Stimulated activated CD4-positive, alpha-beta T cell treated with anti-CD3 and anti-CD28 coated beads, Interleukin-1b, Interleukin-23, amount 100 ng/mL, for 48 hours (primary cell): Measurements from ENCODE around the gene USP17L25.
"Not testable (repeated sequence)": the region's sequence is repeated elsewhere in the genome, so short reads cannot be mapped to it uniquely, and the experiment has no call there.

ENCODE experiments used
- DNase-seq: peaks from one replicate; pipeline ENCODE4 v3.0.0-alpha.2; 2020

Gene USP17L25

GRCh38 chr4:9329611-9330010 lies at the start of gene USP17L25:
USP17L25 (plus strand) TSS chr4:9329911; CDS start chr4:9329911, 0 bp downstream.
- not testable (repeated sequence) for DNase-seq

- not testable (repeated sequence) for DNase-seq
Observed at GRCh38 chr4:9324191-9324590, 5.5 kb upstream of the USP17L25 start.

GRCh38 chr4:9324865-9325264 lies 4.8 kb upstream of the USP17L25 start, which contains the start of gene USP17L24:
USP17L24 (plus strand) TSS chr4:9325165; CDS start chr4:9325165, 0 bp downstream.
- DNase-seq, result not testable (repeated sequence)

GRCh38 chr4:9334358-9334757 lies 4.6 kb downstream of the USP17L25 start, which contains the start of gene USP17L26:
USP17L26 (plus strand) TSS chr4:9334658; CDS start chr4:9334658, 0 bp downstream.
- DNase-seq, result not testable (repeated sequence)

- DNase-seq, result not testable (repeated sequence)
Observed at GRCh38 chr4:9339103-9339502, 9.4 kb downstream of the USP17L25 start, which contains the start of gene USP17L5. USP17L5 (plus strand) TSS chr4:9339403; CDS start chr4:9339403, 0 bp downstream.

GRCh38 chr4:9343848-9344247 lies 14.1 kb downstream of the USP17L25 start, which contains the start of gene USP17L27:
USP17L27 (plus strand) TSS chr4:9344148; CDS start chr4:9344148, 0 bp downstream.
- not testable (repeated sequence) for DNase-seq

- not testable (repeated sequence) for DNase-seq
Observed at GRCh38 chr4:9348593-9348992, 18.9 kb downstream of the USP17L25 start, which contains the start of gene USP17L28. USP17L28 (plus strand) TSS chr4:9348893; CDS start chr4:9348893, 0 bp downstream.

GRCh38 chr4:9350866-9351265 lies 21.2 kb downstream of the USP17L25 start:
- not testable (repeated sequence) for DNase-seq

GRCh38 chr4:9353338-9353737 lies 23.6 kb downstream of the USP17L25 start, which contains the start of gene USP17L29:
USP17L29 (plus strand) TSS chr4:9353638; CDS start chr4:9353638, 0 bp downstream.
- not testable (repeated sequence) for DNase-seq

- DNase-seq, result not testable (repeated sequence)
Observed at GRCh38 chr4:9362829-9363228, 33.1 kb downstream of the USP17L25 start, which contains the start of gene USP17L30. USP17L30 (plus strand) TSS chr4:9363129; CDS start chr4:9363129, 0 bp downstream.

GRCh38 chr4:9379881-9380280 lies 50.2 kb downstream of the USP17L25 start:
- DNase-seq, result not testable (repeated sequence)
